Ectodermal cell (in vitro differentiated cells): Measurements from ENCODE around the gene LSP1.

Experiments
- H3K27ac ChIP-seq: 2 replicates; pipeline ENCODE4 v1.7.0; 2013; ENCODE audit warnings: mild to moderate bottlenecking, low read depth, low read length; ENCODE audit not compliant: insufficient read depth, poor library complexity, severe bottlenecking
- H3K27me3 ChIP-seq: 2 replicates; pipeline ENCODE4 v1.7.0; 2013; ENCODE audit warnings: mild to moderate bottlenecking, low read length; ENCODE audit not compliant: insufficient read depth, control insufficient read depth, poor library complexity, severe bottlenecking
- H3K36me3 ChIP-seq: one replicate; pipeline ENCODE4 v1.7.0; 2013; ENCODE audit warnings: low read length; ENCODE audit not compliant: control insufficient read depth, insufficient read depth
- H3K4me1 ChIP-seq: one replicate; pipeline ENCODE4 v1.7.0; 2013; ENCODE audit warnings: low read length; ENCODE audit not compliant: control insufficient read depth, insufficient read depth
- H3K4me3 ChIP-seq: 2 replicates; pipeline ENCODE4 v1.7.0; 2013; ENCODE audit warnings: low read depth, low read length, control low read depth; ENCODE audit not compliant: insufficient read depth
- H3K9me3 ChIP-seq: 2 replicates; pipeline ENCODE4 v1.7.0; 2013; ENCODE audit warnings: mild to moderate bottlenecking, low read length, moderate library complexity; ENCODE audit not compliant: control insufficient read depth
- WGBS, 2 experiments: methylation state at CpG; one replicate each; pipeline ENCODE4 v1.1.7; 2013; ENCODE audit warnings: missing lambda C conversion rate in 2 of 2; 5-methylcytosine and 5-hydroxymethylcytosine counted together

The LSP1 gene

GRCh38 chr11:1815311-1815710 is 37.6 kb upstream of the LSP1 start:
- no peaks in the 10 kb centered on the region for H3K27me3 ChIP-seq
- no peaks in the 10 kb centered on the region for H3K4me1 ChIP-seq
- H3K4me3 ChIP-seq = no peak overlapping the region
- WGBS, 2 experiments = 90 to 91% methylated on average over 8 of the region's 8 CpGs
- H3K9me3 ChIP-seq = no peaks in the 10 kb centered on the region
- H3K36me3 ChIP-seq = no peaks in the 10 kb centered on the region
- no peak overlapping the region for H3K27ac ChIP-seq

DNA sequence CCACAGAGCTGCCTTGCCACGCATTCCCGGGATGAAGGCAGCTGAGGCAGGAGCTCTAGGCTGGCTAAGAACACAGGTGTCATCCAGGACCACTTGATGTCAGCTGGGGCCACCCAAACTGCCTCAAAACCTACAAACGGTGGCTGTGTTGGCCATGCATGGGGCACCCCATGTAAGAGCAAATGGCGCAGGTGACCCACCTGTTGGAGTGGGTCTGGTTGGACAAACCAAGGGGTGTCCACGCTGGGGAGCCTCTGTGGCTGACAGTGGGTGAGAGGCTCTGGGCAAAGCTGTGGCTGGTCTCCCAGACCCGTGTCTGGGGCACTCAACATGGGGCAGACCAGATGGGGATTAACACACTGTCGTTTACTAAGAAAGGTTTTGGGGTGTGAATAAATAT is 37.1 kb upstream of the LSP1 start:
- Histone ChIP-seq H3K36me3 (no peaks in the 10 kb centered on the region), H3K27me3 (no peaks in the 10 kb centered on the region), H3K4me1 (no peaks in the 10 kb centered on the region), H3K4me3 (no peak overlapping the region), H3K27ac (no peak overlapping the region), H3K9me3 (no peaks in the 10 kb centered on the region)
- WGBS, 2 experiments = 92 to 94% methylated on average over 7 of the region's 7 CpGs

GRCh38 chr11:1817000-1817399 is 35.9 kb upstream of the LSP1 start:
- Histone ChIP-seq H3K27me3 (no peaks in the 10 kb centered on the region), H3K27ac (no peak overlapping the region), H3K4me1 (no peaks in the 10 kb centered on the region), H3K36me3 (no peaks in the 10 kb centered on the region), H3K9me3 (no peaks in the 10 kb centered on the region), H3K4me3 (no peak overlapping the region)
- 93 to 97% methylated on average over 5 of the region's 5 CpGs for WGBS, 2 experiments

DNA sequence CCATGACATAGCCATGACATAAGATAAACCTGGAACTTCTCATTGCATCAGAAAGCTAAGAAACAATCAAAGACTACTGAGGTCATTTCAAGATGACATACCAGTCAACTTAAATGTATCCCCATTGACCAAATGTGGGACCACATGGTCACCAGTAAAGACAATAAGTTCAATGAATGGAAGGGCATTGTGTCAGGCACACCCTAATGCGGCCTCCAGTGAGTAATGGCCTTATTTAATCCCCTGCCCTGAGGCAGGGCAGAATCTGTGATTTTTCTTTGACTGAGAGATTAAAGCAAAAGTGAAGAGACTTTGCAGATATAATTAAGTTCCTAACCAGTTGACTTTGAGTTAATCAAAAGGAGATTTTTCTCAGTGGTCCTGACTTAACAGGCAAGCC is 35.4 kb upstream of the LSP1 start:
- Histone ChIP-seq H3K4me3 (no peak overlapping the region), H3K27ac (no peak overlapping the region), H3K4me1 (no peaks in the 10 kb centered on the region), H3K36me3 (no peaks in the 10 kb centered on the region), H3K27me3 (no peaks in the 10 kb centered on the region), H3K9me3 (no peaks in the 10 kb centered on the region)
- 91 to 97% methylated on average over 1 of the region's 1 CpG for whole genome bisulfite sequencing, 2 experiments

DNA sequence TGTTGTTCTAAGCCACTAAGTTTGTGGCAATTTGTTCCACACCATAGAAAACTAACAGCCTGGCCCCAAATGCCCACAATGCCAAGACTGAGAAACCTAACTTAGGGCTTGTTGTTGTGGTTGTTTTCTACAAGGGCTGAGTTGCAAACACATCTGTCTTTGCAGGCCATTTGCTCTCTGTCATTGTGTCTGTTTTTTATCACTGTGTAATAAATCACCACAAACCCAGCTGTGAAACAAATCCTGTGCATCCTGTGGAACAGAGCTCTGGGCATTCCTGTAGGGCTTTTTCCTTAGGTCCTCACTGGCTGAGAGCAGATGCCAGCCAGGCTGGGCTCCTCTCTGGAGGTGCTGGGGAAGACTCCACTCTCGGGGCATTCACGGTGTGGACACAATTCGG is 33.8 kb upstream of the LSP1 start:
- Histone ChIP-seq H3K4me3 (no peak overlapping the region), H3K27me3 (no peaks in the 10 kb centered on the region), H3K36me3 (no peaks in the 10 kb centered on the region), H3K4me1 (no peaks in the 10 kb centered on the region), H3K27ac (no peak overlapping the region), H3K9me3 (no peaks in the 10 kb centered on the region)
- 89 to 94% methylated on average over 3 of the region's 3 CpGs for WGBS, 2 experiments

DNA sequence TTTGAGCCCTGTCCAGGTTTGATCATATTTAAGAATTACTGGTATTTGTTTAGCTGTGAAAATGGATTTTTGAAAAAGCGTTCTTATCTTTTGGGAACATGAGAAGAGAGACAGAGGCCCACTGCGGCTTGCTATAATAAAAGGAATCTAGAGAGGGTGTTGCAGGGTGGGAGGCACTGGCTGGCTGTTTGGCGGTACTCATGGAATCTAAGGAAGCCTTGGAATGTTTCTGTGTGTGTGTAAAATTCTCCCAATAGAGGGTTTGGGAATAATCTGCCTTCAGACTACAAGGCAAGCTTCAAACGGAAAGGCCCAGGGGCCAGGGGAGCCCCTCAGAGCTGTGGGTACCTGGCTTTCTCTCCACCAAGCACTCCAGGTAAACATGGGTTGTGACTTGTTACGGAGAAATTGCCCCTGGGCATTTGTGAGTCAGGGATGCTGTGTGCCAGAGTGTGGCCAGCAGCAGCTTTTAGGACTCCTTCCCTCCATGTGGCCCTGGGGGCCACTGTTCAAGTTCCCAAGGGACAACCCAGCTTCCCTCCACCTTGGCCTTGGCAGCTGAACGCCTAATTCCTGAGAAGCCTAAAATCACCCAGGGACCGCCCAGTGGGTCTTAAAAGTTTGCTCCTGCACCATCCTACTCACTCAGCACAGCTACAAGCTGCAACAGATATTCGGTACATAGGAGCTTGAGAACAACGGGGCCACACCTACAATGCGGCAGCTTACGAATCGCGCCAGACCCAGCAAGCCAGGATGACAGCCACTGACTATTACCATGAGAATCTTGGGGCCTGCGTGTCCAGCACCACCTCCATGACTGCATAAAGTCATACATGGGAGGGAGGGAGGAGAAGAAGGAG is 32.2 kb upstream of the LSP1 start:
- no peak overlapping the region for H3K27ac ChIP-seq
- no peaks in the 10 kb centered on the region for H3K36me3 ChIP-seq
- WGBS, 2 experiments = 92 to 93% methylated on average over 14 of the region's 14 CpGs
- H3K27me3 ChIP-seq = no peaks in the 10 kb centered on the region
- H3K4me3 ChIP-seq = no peak overlapping the region
- H3K4me1 ChIP-seq = no peaks in the 10 kb centered on the region
- no peaks in the 10 kb centered on the region for H3K9me3 ChIP-seq

DNA sequence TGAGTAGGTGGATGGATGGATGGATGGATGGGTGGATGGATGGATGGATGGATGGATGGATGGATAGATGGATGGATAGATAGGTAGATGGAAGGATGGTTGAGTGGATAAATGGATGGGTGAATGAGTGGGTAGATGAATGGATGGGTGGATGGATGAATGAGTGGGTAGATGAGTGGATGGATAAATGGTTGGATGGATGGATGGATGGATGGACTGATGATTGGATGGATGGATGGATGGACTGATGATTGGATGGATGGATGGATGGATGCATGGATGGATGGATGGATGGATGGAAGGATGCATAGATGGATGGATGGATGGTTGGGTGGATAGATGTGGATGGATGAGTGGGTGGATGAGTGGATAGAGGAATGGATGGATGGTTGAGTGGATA is 31.3 kb upstream of the LSP1 start:
- Histone ChIP-seq H3K36me3 (no peaks in the 10 kb centered on the region), H3K9me3 (no peaks in the 10 kb centered on the region), H3K4me3 (no peak overlapping the region), H3K27ac (no peak overlapping the region), H3K4me1 (no peaks in the 10 kb centered on the region), H3K27me3 (no peaks in the 10 kb centered on the region)

- no peaks in the 10 kb centered on the region for H3K9me3 ChIP-seq
- no peak overlapping the region for H3K4me3 ChIP-seq
- no peaks in the 10 kb centered on the region for H3K36me3 ChIP-seq
- no peak overlapping the region for H3K27ac ChIP-seq
- H3K27me3 ChIP-seq = no peaks in the 10 kb centered on the region
- 92 to 93% methylated on average over 8 of the region's 8 CpGs for WGBS, 2 experiments
- H3K4me1 ChIP-seq = no peaks in the 10 kb centered on the region
Observed at GRCh38 chr11:1822648-1823375, 30.1 kb upstream of the LSP1 start.

DNA sequence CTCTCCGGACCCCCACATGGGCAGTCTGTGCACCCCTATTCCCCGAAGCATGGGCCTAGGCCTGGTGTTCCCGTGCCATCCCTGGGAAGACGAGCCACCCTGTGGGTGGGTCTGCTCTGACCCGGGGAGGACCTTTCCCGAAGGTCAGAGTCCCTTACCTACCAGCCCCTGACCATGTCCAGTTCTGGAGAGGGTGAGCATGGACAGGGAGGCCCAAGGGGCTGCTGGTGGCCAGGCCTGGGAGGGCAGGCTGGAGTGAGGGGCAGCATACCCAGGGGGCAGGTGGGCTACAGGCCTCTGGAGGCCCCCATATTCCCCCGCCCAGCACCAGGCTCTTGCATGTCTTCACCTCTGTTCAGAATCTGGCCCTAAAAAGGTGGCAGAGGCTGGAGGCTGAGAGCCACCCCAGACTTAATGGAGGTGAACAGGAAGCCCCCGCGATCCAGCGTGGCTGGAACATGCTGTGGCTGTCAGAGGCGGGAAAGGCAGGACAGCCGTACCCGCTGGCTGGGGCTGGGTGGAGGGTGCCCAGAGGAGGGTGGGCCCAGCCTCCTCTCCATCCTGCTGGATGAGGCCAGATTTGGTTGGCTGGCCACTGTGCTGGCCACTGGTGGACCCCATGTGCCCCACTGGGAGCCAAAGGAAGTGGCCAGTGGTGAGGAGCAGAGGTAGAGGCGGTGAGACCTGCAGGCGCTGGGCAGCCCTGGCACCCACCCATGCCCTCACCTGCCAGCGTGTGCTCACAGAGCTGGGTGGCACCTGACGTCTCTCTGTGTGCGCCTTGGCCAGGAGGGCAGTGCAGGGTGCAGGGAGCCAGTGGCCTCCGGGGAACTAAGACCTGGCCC is 29.3 kb upstream of the LSP1 start:
- no peak overlapping the region for H3K4me3 ChIP-seq
- no peak overlapping the region for H3K27ac ChIP-seq
- WGBS, 2 experiments = 94 to 96% methylated on average over 19 of the region's 19 CpGs
- H3K36me3 ChIP-seq = no peaks in the 10 kb centered on the region
- H3K4me1 ChIP-seq = no peaks in the 10 kb centered on the region
- H3K9me3 ChIP-seq = no peaks in the 10 kb centered on the region
- no peaks in the 10 kb centered on the region for H3K27me3 ChIP-seq
